Cerebellar nuclear complex (tissue), 1 donor: Measurements from ENCODE around the gene NOA1.
"Not testable (repeated sequence)": the region's sequence is repeated elsewhere in the genome, so short reads cannot be mapped to it uniquely, and the experiment has no call there.

Experiments used
- DNase-seq, 2 experiments: peaks; one replicate each; lab custom pipeline; 2025; lab: John Stamatoyannopoulos, UW

Gene NOA1

GRCh38 chr4:56958111-56958517 is 19.3 kb downstream of the NOA1 start:
- DNase-seq = no peak

- no peak for DNase-seq
Measured at GRCh38 chr4:56953680-56954520, 23.5 kb downstream of the NOA1 start.

GRCh38 chr4:56941403-56941802 is 36.0 kb downstream of the NOA1 start:
- no peak for DNase-seq

GRCh38 chr4:56940971-56941370 is 36.4 kb downstream of the NOA1 start:
- DNase-seq = no peak

- DNase-seq = no peak
Measured at GRCh38 chr4:56940403-56940802, 37.0 kb downstream of the NOA1 start.

GRCh38 chr4:56939826-56940225 is 37.6 kb downstream of the NOA1 start:
- not testable (repeated sequence) for DNase-seq

- no peak for DNase-seq
Measured at GRCh38 chr4:56937262-56937661, 40.1 kb downstream of the NOA1 start.

- no peak for DNase-seq
Measured at GRCh38 chr4:56931924-56932323, 45.5 kb downstream of the NOA1 start.

GRCh38 chr4:56930638-56931037 is 46.8 kb downstream of the NOA1 start:
- DNase-seq = no peak

GRCh38 chr4:56927196-56927595 is 50.2 kb downstream of the NOA1 start:
- DNase-seq = no peak

GRCh38 chr4:56914977-56915376 is 62.4 kb downstream of the NOA1 start:
- DNase-seq = not testable (repeated sequence)

GRCh38 chr4:56914336-56914735 is 63.1 kb downstream of the NOA1 start:
- no peak for DNase-seq
